Measurements from ENCODE around the gene LPIN2.

Gene LPIN2, protein sequence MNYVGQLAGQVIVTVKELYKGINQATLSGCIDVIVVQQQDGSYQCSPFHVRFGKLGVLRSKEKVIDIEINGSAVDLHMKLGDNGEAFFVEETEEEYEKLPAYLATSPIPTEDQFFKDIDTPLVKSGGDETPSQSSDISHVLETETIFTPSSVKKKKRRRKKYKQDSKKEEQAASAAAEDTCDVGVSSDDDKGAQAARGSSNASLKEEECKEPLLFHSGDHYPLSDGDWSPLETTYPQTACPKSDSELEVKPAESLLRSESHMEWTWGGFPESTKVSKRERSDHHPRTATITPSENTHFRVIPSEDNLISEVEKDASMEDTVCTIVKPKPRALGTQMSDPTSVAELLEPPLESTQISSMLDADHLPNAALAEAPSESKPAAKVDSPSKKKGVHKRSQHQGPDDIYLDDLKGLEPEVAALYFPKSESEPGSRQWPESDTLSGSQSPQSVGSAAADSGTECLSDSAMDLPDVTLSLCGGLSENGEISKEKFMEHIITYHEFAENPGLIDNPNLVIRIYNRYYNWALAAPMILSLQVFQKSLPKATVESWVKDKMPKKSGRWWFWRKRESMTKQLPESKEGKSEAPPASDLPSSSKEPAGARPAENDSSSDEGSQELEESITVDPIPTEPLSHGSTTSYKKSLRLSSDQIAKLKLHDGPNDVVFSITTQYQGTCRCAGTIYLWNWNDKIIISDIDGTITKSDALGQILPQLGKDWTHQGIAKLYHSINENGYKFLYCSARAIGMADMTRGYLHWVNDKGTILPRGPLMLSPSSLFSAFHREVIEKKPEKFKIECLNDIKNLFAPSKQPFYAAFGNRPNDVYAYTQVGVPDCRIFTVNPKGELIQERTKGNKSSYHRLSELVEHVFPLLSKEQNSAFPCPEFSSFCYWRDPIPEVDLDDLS

DNA sequence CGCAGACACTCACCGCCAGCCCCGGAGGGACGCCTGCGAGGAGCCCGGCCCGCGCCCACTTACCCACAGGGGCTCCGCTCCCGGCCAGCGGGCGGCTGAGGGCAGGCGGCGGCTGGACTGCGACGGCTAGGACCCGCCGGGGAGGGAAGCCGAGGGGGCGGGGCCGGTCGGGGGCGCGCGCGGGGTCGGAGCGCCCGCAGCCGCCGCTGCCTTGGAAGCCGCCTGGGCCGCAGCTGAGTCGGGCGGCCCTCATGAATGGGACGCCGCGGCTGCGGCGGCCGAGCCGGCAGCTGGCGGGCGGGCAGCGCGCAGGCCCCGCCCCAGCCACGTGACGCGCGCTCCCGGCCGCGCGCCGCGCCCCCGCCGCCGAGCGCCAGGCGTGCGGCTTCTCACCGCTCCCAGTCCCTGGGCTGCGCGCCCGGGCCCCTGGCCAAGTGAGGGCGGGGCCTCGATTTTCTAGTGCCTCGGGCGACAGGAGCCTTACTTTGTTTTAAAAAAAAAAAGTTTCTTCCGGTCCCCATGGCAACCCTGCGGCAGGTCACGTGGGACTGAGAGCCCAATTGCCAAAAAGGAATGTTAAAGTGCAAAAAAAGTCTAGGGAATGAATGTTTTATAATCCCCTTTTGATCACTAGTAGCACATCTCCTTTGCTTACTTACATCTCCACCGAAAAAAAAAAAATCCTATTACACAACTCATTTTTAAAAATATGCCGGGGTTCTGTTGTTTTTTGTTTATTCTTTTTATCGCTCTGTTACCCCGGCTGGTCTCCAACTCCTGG lies at the start of gene LPIN2:
Gene LPIN2 (minus strand): TSS at position 121 of the 781 bp plus-strand sequence. CDS start 52,304 bp downstream, outside the sequence.
- H3K4me1 ChIP-seq, result peaks cover 31% of the 10 kb centered on the region
- H3K27me3 ChIP-seq (ENCODE audit: low read depth), result 0 out of 2 replicates have a peak, but pooled peaks cover 2% of the 10 kb centered on the region
- in situ Hi-C loops (cut with MboI; ENCODE audit: low sequenced_read_pairs), result no loop called here
- peak; percentile 90 to 95 for DNase-seq (ENCODE audit: low spot score in 2 of 2)
- H3K9me3 ChIP-seq, result no peaks in the 10 kb centered on the region
- H3K4me3 ChIP-seq, result peak within 1 kb of the TSS; percentile 46
- peaks cover 9% of the 10 kb centered on the region for H3K36me3 ChIP-seq (replicated peaks)

DNA sequence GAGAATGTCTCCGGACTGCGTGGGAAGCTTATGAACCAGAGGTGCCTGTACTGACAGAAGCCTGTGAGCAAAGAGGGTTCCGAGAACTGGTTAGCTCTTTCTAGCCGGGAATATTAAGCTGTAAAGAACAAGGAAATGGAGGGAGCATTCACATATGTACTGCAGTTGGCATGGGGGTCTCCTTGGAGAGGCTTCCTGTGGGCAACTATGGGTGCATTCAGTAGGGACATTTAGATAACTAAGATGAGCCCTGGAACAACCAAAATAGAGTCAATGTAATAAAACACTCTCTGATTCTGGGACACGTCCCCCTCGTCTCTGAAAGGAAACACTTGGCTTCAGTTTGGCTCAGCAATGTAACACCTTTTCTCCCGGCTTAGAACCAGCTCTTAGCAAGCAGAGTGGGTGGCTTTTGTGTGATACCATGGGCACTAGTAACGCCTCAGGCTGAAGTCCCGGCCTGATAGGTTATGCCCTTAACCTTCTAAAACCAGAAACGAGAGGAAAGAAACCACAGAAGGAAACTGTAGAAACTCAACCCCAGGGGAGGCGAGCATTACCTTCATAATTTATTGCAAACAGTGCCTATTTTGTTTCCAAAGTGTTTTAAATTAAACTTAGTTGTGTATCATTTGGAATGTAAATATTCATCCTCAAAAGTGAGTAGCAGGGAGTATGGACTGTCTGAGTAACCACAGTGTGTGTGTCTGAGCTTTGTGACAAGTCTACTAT lies 48.8 kb upstream of the LPIN2 start:
- Histone ChIP-seq H3K27me3 (ENCODE audit: low read depth) (no peaks in the 10 kb centered on the region), H3K9me3 (no peaks in the 10 kb centered on the region), H3K4me1 (peaks cover 6% of the 10 kb centered on the region; the same call in 1 of the 2 replicates), H3K4me3 (no peak overlapping the region), H3K36me3 (replicated peaks) (no peaks in the 10 kb centered on the region)
- DNase-seq (ENCODE audit: low spot score in 2 of 2), result no peak
- in situ Hi-C loops (cut with MboI; ENCODE audit: low sequenced_read_pairs), result no loop called here

DNA sequence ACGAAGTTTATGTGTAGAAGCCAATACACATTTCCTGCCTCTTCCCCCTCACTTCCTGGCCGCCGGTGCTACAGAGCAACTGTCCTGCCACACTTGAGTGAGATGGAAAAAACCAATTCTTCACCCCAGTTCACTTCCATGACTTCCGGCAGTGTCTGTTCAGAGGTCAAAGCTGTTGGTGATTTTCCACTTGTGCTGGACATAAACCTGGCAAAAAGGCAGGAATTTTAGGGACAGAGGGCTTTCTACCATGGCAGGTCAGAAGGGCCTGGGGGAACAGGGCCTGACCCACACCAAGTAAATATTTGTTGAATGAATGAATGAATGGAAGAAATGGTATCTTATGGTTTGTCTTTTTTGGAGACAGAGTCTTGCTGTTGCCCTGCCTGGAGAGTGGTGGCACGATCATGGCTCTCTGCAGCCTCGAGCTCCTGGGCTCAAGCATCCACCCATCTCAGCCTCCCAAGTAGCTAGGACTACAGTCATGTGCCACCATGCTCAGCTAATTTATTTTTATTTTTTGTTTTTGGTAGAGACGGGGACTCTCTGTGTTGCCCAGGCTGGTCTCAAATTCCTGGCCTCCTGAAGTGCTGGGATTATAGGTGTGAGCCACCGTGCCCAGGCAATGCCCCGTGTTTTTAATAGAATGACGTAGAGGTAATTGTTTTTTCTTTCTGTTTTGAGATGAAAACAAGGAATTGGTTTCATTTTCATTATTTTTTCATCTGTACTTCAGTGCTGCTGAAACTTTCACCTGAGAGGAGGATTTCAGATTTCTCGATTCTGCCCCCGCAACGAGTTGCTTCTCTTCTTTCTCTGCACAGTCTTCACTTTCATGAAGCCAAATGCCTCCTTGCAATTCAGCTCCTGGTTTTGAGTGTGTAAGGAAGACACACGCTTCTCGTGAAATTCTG lies 48.0 kb upstream of the LPIN2 start:
- no peak overlapping the region for H3K4me3 ChIP-seq
- no peaks in the 10 kb centered on the region for H3K27me3 ChIP-seq (ENCODE audit: low read depth)
- no peaks in the 10 kb centered on the region for H3K36me3 ChIP-seq (replicated peaks)
- H3K4me1 ChIP-seq, result peaks cover 6% of the 10 kb centered on the region; the same call in 1 of the 2 replicates
- in situ Hi-C loops (cut with MboI; ENCODE audit: low sequenced_read_pairs), result no loop called here
- no peak for DNase-seq (ENCODE audit: low spot score in 2 of 2)
- H3K9me3 ChIP-seq, result no peaks in the 10 kb centered on the region

- Histone ChIP-seq H3K4me3 (no peak overlapping the region), H3K27me3 (ENCODE audit: low read depth) (no peaks in the 10 kb centered on the region), H3K9me3 (no peaks in the 10 kb centered on the region), H3K36me3 (replicated peaks) (no peaks in the 10 kb centered on the region), H3K4me1 (peaks cover 6% of the 10 kb centered on the region; the same call in 1 of the 2 replicates)
- DNase-seq (ENCODE audit: low spot score in 2 of 2), result no peak
- in situ Hi-C loops (cut with MboI; ENCODE audit: low sequenced_read_pairs), result no loop called here
Observed at GRCh38 chr18:3059272-3059671, 46.3 kb upstream of the LPIN2 start.

DNA sequence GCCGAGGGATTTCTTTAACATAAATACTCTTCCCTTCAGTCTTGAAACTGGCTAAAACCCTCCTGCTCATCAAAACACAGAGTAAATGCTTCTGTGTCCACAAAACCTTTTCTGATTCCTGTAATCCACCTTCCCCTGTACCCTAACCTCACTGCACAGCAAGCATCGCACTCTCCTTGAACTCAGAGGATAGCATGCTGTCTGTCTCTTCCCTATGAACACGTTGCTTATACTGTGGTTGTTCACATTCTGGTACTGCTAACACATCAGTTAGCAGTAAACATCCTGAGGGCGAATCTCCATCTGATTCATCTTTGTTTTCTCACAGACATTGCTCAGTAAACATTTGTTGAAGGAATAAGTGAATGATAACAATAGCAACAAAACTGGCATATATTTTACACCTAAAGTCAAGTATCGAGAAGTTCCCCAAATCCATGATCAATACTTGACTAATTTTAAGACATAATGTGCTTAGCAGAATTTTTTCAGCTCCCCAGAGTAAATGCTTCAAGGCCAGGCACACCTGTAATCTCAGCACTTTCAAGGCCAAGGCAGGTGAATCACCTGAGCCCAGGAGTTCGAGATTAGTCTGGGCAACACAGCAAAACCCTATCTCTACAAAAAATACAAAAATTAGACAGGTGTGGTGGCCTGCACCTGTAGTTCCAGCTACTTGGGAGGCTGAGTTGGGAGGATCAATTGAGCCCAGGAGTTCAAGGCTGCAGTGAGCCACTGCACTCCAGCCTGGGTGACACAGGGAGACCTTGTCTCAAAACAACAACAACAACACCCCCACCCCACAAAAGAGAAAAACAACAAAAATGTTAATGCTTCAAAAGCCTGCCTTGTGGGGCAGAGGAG lies 45.6 kb upstream of the LPIN2 start:
- no peaks in the 10 kb centered on the region for H3K36me3 ChIP-seq (replicated peaks)
- no peak for DNase-seq (ENCODE audit: low spot score in 2 of 2)
- in situ Hi-C loops (cut with MboI; ENCODE audit: low sequenced_read_pairs), result no loop called here
- no peak overlapping the region for H3K4me3 ChIP-seq
- H3K9me3 ChIP-seq, result no peaks in the 10 kb centered on the region
- H3K27me3 ChIP-seq (ENCODE audit: low read depth), result no peaks in the 10 kb centered on the region
- H3K4me1 ChIP-seq, result peaks cover 6% of the 10 kb centered on the region; the same call in 1 of the 2 replicates

GRCh38 chr18:3057526-3057925 lies 44.6 kb upstream of the LPIN2 start:
- Histone ChIP-seq H3K36me3 (replicated peaks) (no peaks in the 10 kb centered on the region), H3K4me1 (peaks cover 4% of the 10 kb centered on the region; the same call in 1 of the 2 replicates), H3K9me3 (no peaks in the 10 kb centered on the region), H3K4me3 (no peak overlapping the region), H3K27me3 (ENCODE audit: low read depth) (no peaks in the 10 kb centered on the region)
- in situ Hi-C loops (cut with MboI; ENCODE audit: low sequenced_read_pairs), result no loop called here
- no peak for DNase-seq (ENCODE audit: low spot score in 2 of 2)

DNA sequence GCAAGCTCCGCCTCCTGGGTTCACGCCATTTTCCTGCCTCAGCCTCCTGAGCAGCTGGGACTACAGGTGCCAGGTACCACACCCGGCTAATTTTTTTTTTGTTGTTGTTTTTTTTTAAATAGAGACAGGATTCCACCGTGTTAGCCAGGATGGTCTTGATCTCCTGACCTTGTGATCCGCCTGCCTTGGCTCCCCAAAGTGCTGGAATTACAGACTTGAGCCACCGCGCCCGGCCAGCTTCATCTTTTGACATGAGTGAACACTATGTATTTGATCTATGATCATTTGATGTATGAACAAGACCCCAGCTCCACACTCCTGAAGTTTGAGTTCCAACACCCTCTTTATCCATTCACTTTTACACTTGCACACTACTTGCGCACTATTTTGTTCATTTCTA lies 43.4 kb upstream of the LPIN2 start:
- in situ Hi-C loops (cut with MboI; ENCODE audit: low sequenced_read_pairs), result no loop called here
- Histone ChIP-seq H3K4me3 (no peak overlapping the region), H3K4me1 (no peaks in the 10 kb centered on the region; the same call in 1 of the 2 replicates), H3K9me3 (no peaks in the 10 kb centered on the region), H3K36me3 (replicated peaks) (no peaks in the 10 kb centered on the region), H3K27me3 (ENCODE audit: low read depth) (no peaks in the 10 kb centered on the region)
- DNase-seq (ENCODE audit: low spot score in 2 of 2), result no peak

GRCh38 chr18:3055816-3056215 lies 42.9 kb upstream of the LPIN2 start:
- in situ Hi-C loops (cut with MboI; ENCODE audit: low sequenced_read_pairs), result no loop called here
- H3K4me1 ChIP-seq, result no peaks in the 10 kb centered on the region; the same call in 1 of the 2 replicates
- no peaks in the 10 kb centered on the region for H3K36me3 ChIP-seq (replicated peaks)
- H3K9me3 ChIP-seq, result no peaks in the 10 kb centered on the region
- no peaks in the 10 kb centered on the region for H3K27me3 ChIP-seq (ENCODE audit: low read depth)
- no peak for DNase-seq (ENCODE audit: low spot score in 2 of 2)
- H3K4me3 ChIP-seq, result no peak overlapping the region

DNA sequence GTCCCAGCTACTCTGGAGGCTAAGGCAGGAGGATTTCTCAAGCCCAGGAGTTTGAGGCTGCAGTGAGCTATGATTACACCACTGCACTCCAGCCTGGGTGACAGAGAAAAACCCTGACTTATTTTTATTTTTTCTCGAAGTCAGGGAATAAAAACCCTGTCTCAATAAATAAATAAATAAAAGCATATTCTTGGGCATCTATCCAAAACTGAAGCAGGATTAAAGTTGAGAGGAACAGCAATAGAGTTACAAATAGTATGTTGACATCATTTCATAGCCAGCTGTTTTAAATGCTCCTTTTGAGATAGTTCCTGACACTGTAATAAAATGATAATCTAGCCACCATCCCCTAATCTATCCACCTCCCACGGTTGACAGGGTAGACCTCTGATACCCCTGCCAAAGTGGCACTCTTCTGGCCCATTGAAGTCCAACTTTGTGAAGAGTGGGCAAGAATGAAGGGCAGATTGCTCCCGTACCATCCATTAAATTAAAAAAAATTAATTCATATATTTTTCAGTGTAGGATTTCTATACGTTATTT lies 42.3 kb upstream of the LPIN2 start:
- peaks cover 4% of the 10 kb centered on the region for H3K4me1 ChIP-seq
- in situ Hi-C loops (cut with MboI; ENCODE audit: low sequenced_read_pairs), result no loop called here
- DNase-seq (ENCODE audit: low spot score in 2 of 2), result no peak
- H3K4me3 ChIP-seq, result no peak overlapping the region
- no peaks in the 10 kb centered on the region for H3K36me3 ChIP-seq (replicated peaks)
- H3K9me3 ChIP-seq, result no peaks in the 10 kb centered on the region
- H3K27me3 ChIP-seq (ENCODE audit: low read depth), result no peaks in the 10 kb centered on the region

- in situ Hi-C loops (cut with MboI; ENCODE audit: low sequenced_read_pairs), result no loop called here
- Histone ChIP-seq H3K9me3 (no peaks in the 10 kb centered on the region), H3K4me3 (no peak overlapping the region), H3K27me3 (ENCODE audit: low read depth) (no peaks in the 10 kb centered on the region), H3K36me3 (replicated peaks) (no peaks in the 10 kb centered on the region), H3K4me1 (peaks cover 6% of the 10 kb centered on the region)
- DNase-seq (ENCODE audit: low spot score in 2 of 2), result no peak
Observed at GRCh38 chr18:3054780-3055179, 41.8 kb upstream of the LPIN2 start.

GRCh38 chr18:3054214-3054613 lies 41.3 kb upstream of the LPIN2 start:
- H3K36me3 ChIP-seq (replicated peaks), result no peaks in the 10 kb centered on the region
- no peaks in the 10 kb centered on the region for H3K9me3 ChIP-seq
- in situ Hi-C loops (cut with MboI; ENCODE audit: low sequenced_read_pairs), result no loop called here
- H3K4me3 ChIP-seq, result no peak overlapping the region
- H3K4me1 ChIP-seq, result peaks cover 10% of the 10 kb centered on the region
- no peaks in the 10 kb centered on the region for H3K27me3 ChIP-seq (ENCODE audit: low read depth)
- DNase-seq (ENCODE audit: low spot score in 2 of 2), result no peak
